ENCODE measurements around the gene SUGP2. TPM values are rescaled to one million over a fixed set of nuclear protein-coding genes. Genes with fewer than 3 reads are reported as not detected.

Gene SUGP2
- total and polyA plus RNA-seq, 2 experiments from 2014 or later, result 102 to 109 TPM

- Mint-ChIP-seq H3K4me1 (no peaks in the 10 kb centered on the region), H3K27ac (no peak overlapping the region), H3K27me3 (ENCODE audit: insufficient read depth, low read depth, poor library complexity) (peaks cover 17% of the 10 kb centered on the region), H3K4me3 (no peak overlapping the region), H3K9me3 (no peaks in the 10 kb centered on the region), H3K36me3 (ENCODE audit: low read depth) (no peaks in the 10 kb centered on the region)
- Histone ChIP-seq H3K4me2 (no peak overlapping the region), H2AFZ (no peak overlapping the region), H3K27me3 (ENCODE audit: insufficient read depth) (peaks cover 15% of the 10 kb centered on the region; the same call in 1 of the 2 replicates), H3K79me2 (replicated peaks; ENCODE audit: insufficient read depth) (no peaks in the 10 kb centered on the region), H3K4me1 (ENCODE audit: insufficient read depth) (no peaks in the 10 kb centered on the region), H3K27ac (ENCODE audit: low read depth) (no peak overlapping the region), H3F3A (replicated peaks; ENCODE audit: low read depth) (no peaks in the 10 kb centered on the region), H3K36me3 (ENCODE audit: insufficient read depth) (no peaks in the 10 kb centered on the region), H3K9me2 (ENCODE audit: insufficient read depth) (0 out of 2 replicates have a peak, but pooled peaks cover 4% of the 10 kb centered on the region), H4K20me1 (replicated peaks; ENCODE audit: insufficient read depth) (no peaks in the 10 kb centered on the region), H3K4me3 (no peak overlapping the region)
- ATAC-seq (no peak), DNase-seq (ENCODE audit: low spot score) (no peak)
- TF ChIP-seq REST (IDR thresholded peaks at IDR 0.05; ENCODE audit: unreplicated experiment) (no peak), ETS1 (IDR thresholded peaks at IDR 0.05) (no peak), ZNF114 (CRISPR knock-in tag; IDR thresholded peaks at IDR 0.05) (no peak), ZNF462 (CRISPR knock-in tag; IDR thresholded peaks at IDR 0.05) (no peak), EZH2phosphoT487 (IDR thresholded peaks at IDR 0.05; ENCODE audit: unreplicated experiment) (no peak), NANOG (IDR thresholded peaks at IDR 0.05; ENCODE audit: borderline replicate concordance) (no peak), CTCF (conservative IDR thresholded peaks at IDR 0.05; ENCODE audit: low read depth in 2 of 2) (no peak), ZNF331 (CRISPR knock-in tag; IDR thresholded peaks at IDR 0.05; ENCODE audit: low read depth) (no peak), CREB1 (CRISPR knock-in tag; IDR thresholded peaks at IDR 0.05; ENCODE audit: low read depth) (no peak), STAT1 (IDR thresholded peaks at IDR 0.05; ENCODE audit: unreplicated experiment) (no peak), EZH2 (IDR thresholded peaks at IDR 0.05; ENCODE audit: low read depth, unreplicated experiment) (no peak)
These were observed 48.4 kb upstream of the SUGP2 start for GRCh38 chr19:19081642-19082151.

Data from GM23338 (cell line).